HG03097 (cell line): ENCODE results near the gene AOPEP.

ENCODE experiments used
- ATAC-seq: cut with Tn5 transposase; IDR thresholded peaks from one replicate; pipeline ENCODE4 v1.9.1; 2021; ENCODE audit not compliant: unreplicated experiment, low FRiP score

The AOPEP gene

GRCh38 chr9:94881940-94882339 is 155.4 kb downstream of the AOPEP start:
- no peak for ATAC-seq

- no peak for ATAC-seq
Measured at GRCh38 chr9:94882966-94883641, 156.6 kb downstream of the AOPEP start.

- ATAC-seq: no peak
Measured at GRCh38 chr9:94885854-94886447, 159.5 kb downstream of the AOPEP start.

GRCh38 chr9:94887721-94888120 is 161.2 kb downstream of the AOPEP start:
- no peak for ATAC-seq

- ATAC-seq: no peak
Measured at GRCh38 chr9:94888775-94889174, 162.3 kb downstream of the AOPEP start.

- ATAC-seq: no peak
Measured at GRCh38 chr9:94889628-94890027, 163.1 kb downstream of the AOPEP start.

GRCh38 chr9:94891183-94891582 is 164.7 kb downstream of the AOPEP start:
- ATAC-seq: no peak

- no peak for ATAC-seq
Measured at GRCh38 chr9:94892675-94893074, 166.2 kb downstream of the AOPEP start.

- ATAC-seq: no peak
Measured at GRCh38 chr9:94894094-94894699, 167.7 kb downstream of the AOPEP start.

- no peak for ATAC-seq
Measured at GRCh38 chr9:94895668-94896067, 169.2 kb downstream of the AOPEP start.

- ATAC-seq: no peak
Measured at GRCh38 chr9:94896512-94896911, 170.0 kb downstream of the AOPEP start.

- no peak for ATAC-seq
Measured at GRCh38 chr9:94899464-94900221, 173.1 kb downstream of the AOPEP start.

GRCh38 chr9:94900222-94901018 is 173.9 kb downstream of the AOPEP start:
- ATAC-seq: no peak

GRCh38 chr9:94901019-94901363 is 174.5 kb downstream of the AOPEP start:
- no peak for ATAC-seq

- ATAC-seq: no peak
Measured at GRCh38 chr9:94903961-94904421, 177.5 kb downstream of the AOPEP start.

- ATAC-seq: no peak
Measured at GRCh38 chr9:94904806-94905205, 178.3 kb downstream of the AOPEP start.

- no peak for ATAC-seq
Measured at GRCh38 chr9:94905606-94906005, 179.1 kb downstream of the AOPEP start.

- ATAC-seq: no peak
Measured at GRCh38 chr9:94906181-94906580, 179.7 kb downstream of the AOPEP start.

GRCh38 chr9:94906713-94907112 is 180.2 kb downstream of the AOPEP start:
- no peak for ATAC-seq

GRCh38 chr9:94907264-94907936 is 180.9 kb downstream of the AOPEP start:
- ATAC-seq: no peak
